HepG2 (cell line): ENCODE measurements around the gene MYH16. TPM values are rescaled to one million over a fixed set of nuclear protein-coding genes. Genes with fewer than 3 reads are reported as not detected.

ENCODE experiments used
- BCLAF1 ChIP-seq: fragments of 450-650 bp; IDR thresholded peaks from 2 replicates; pipeline ENCODE4 v1.6.1; 2017; ENCODE audit warnings: mild to moderate bottlenecking
- EHMT2 ChIP-seq: fragments of 200-600 bp; sonication (generic); IDR thresholded peaks from 2 replicates; pipeline ENCODE4 v1.7.0; 2017; ENCODE audit warnings: antibody characterized with exemption, low read depth, low read length, borderline replicate concordance
- HNRNPL ChIP-seq: fragments of 200-400 bp; formaldehyde crosslinking; IDR thresholded peaks from 2 replicates; pipeline ENCODE4 v1.6.1; 2017; ENCODE audit warnings: mild to moderate bottlenecking, low read depth, low read length
- HOMEZ ChIP-seq: IDR thresholded peaks from 2 replicates; pipeline ENCODE4 v1.6.1; 2016; ENCODE audit warnings: low read depth
- NR0B2 ChIP-seq: sonication (generic); formaldehyde crosslinking; IDR thresholded peaks from 2 replicates; pipeline ENCODE4 v1.4.0; 2020; ENCODE audit warnings: mild to moderate bottlenecking, missing genetic modification reagents
- RBFOX2 ChIP-seq: fragments of 200-400 bp; formaldehyde crosslinking; IDR thresholded peaks from 2 replicates; pipeline ENCODE4 v1.6.1; 2017; ENCODE audit warnings: low read depth, mild to moderate bottlenecking, low read length
- SAP130 ChIP-seq: IDR thresholded peaks from 2 replicates; pipeline ENCODE4 v1.6.1; 2016; ENCODE audit warnings: low read depth
- U2AF1 ChIP-seq: fragments of 200-400 bp; formaldehyde crosslinking; optimal IDR thresholded peaks from 2 replicates; pipeline ENCODE3; 2017; ENCODE audit warnings: mild to moderate bottlenecking, low read depth, low read length
- ZNF83 ChIP-seq: sonication (generic); formaldehyde crosslinking; IDR thresholded peaks from 2 replicates; pipeline ENCODE4 v1.4.0; 2020; ENCODE audit warnings: missing genetic modification reagents, mild to moderate bottlenecking, borderline replicate concordance
- polyA plus RNA-seq, 8 experiments: library from polyadenylated mRNA; depleted of rRNA in 3 of 8; stranded (reverse) in 7 of 8; unstranded in 1 of 8; fragments of >200 nt; fragmentation: Illumina TruSeq in 4 of 8; extraction: Trizol in 4 of 8; gene quantifications; 2 replicates each; pipeline versions ENCODE4 v1.2.1 to v1.2.3, GENCODE V29; 2011 to 2016; ENCODE audit warnings: low read depth in 4 of 8, missing spikeins in 1 of 8, mixed read lengths in 1 of 8; ENCODE audit not compliant: insufficient read depth in 1 of 8
- total RNA-seq, 5 experiments: library from RNA; depleted of rRNA; stranded (reverse); fragments of >200 nt; fragmentation: Illumina TruSeq; extraction: Trizol; gene quantifications; 2 replicates each; pipeline ENCODE4 v1.2.3, GENCODE V29; 2016; ENCODE audit warnings: low read depth in 1 of 5

MYH16 gene
- total and polyA plus RNA-seq, 2 of the 13 experiments (the other 11 are each of a cell fraction or from before 2014, with no cell fraction given), result 0.05 to 0.15 TPM

GRCh38 chr7:99270702-99271101 is 1.9 kb upstream of the MYH16 start (continued):
- TF ChIP-seq HOMEZ (CRISPR knock-in tag) (no peak), NR0B2 (no peak), EHMT2 (no peak), ZNF83 (no peak), U2AF1 (no peak), SAP130 (CRISPR knock-in tag) (peak; percentile 33; the same call in 1 of the 2 replicates), BCLAF1 (no peak), RBFOX2 (no peak), HNRNPL (no peak)
